HG02870 (cell line): ENCODE data around the gene PRMT5.

Experiments used
- ATAC-seq: cut with Tn5 transposase; IDR thresholded peaks from one replicate; pipeline ENCODE4 v1.9.1; 2021; ENCODE audit warnings: mild to moderate bottlenecking, moderate library complexity; ENCODE audit not compliant: unreplicated experiment

The PRMT5 gene

GRCh38 chr14:22878271-22879246 lies 50.6 kb downstream of the PRMT5 start:
- no peak for ATAC-seq

- no peak for ATAC-seq
Observed at GRCh38 chr14:22877000-22877501, 52.1 kb downstream of the PRMT5 start.

DNA sequence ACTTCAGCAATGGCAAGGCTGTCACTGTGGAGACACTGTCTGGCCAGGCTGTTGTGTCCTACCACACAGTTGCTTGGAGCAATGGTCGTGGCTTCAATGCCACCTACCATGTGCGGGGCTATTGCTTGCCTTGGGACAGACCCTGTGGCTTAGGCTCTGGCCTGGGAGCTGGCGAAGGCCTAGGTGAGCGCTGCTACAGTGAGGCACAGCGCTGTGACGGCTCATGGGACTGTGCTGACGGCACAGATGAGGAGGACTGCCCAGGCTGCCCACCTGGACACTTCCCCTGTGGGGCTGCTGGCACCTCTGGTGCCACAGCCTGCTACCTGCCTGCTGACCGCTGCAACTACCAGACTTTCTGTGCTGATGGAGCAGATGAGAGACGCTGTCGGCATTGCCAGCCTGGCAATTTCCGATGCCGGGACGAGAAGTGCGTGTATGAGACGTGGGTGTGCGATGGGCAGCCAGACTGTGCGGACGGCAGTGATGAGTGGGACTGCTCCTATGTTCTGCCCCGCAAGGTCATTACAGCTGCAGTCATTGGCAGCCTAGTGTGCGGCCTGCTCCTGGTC lies 53.3 kb downstream of the PRMT5 start:
- ATAC-seq = no peak

DNA sequence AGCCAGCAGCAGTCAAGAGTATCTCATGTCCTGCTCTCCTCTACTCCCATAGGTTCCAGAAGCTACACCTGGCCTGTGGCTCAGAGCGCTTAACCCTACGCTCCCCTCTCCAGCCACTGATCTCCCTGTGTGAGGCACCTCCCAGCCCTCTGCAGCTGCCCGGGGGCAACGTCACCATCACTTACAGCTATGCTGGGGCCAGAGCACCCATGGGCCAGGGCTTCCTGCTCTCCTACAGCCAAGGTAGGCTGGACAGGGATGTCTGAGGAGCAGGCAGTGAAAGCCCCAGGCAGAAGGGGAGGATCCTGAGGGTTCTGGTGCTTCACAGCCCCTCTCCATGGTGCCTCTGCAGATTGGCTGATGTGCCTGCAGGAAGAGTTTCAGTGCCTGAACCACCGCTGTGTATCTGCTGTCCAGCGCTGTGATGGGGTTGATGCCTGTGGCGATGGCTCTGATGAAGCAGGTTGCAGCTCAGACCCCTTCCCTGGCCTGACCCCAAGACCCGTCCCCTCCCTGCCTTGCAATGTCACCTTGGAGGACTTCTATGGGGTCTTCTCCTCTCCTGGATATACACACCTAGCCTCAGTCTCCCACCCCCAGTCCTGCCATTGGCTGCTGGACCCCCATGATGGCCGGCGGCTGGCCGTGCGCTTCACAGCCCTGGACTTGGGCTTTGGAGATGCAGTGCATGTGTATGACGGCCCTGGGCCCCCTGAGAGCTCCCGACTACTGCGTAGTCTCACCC lies 54.0 kb downstream of the PRMT5 start:
- ATAC-seq = no peak

DNA sequence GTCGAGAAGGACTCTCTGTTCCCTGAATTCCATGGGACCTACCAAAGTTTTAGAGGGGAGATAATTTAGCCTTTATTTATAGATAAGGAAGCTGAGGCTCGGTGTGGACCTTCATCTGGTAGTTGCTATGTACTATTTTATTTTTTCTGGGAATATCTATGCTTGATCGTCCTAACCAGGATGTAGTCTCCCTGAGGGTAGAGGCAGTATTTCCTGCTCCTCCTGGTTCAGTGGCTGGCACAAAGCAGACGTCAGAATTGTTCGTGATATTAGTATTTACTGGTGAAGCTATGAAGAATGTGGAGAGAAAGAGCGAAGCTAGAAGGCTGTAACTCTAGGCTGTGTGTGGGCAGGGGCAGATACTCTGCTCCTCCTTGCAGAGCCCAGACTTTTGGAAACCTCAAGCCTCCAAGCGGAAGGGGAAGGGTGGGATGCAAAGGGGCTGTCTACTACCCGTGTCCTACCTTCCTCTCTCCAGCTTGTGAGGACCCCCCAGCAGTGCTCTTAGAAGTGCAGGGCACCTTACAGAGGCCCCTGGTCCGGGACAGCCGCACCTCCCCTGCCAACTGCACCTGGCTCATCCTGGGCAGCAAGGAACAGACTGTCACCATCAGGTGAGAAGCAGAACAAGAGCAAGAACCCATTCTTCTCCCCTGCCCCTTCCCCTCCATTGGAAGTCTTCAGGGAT lies 56.2 kb downstream of the PRMT5 start:
- ATAC-seq = no peak

GRCh38 chr14:22872033-22872832 lies 56.9 kb downstream of the PRMT5 start:
- ATAC-seq = peak; percentile 31

GRCh38 chr14:22871224-22872032 lies 57.7 kb downstream of the PRMT5 start, which contains the start of gene LRP10:
Gene LRP10 (plus strand): TSS chr14:22871740. CDS start chr14:22872304, 564 bp downstream.
- peak; percentile 65 for ATAC-seq

DNA sequence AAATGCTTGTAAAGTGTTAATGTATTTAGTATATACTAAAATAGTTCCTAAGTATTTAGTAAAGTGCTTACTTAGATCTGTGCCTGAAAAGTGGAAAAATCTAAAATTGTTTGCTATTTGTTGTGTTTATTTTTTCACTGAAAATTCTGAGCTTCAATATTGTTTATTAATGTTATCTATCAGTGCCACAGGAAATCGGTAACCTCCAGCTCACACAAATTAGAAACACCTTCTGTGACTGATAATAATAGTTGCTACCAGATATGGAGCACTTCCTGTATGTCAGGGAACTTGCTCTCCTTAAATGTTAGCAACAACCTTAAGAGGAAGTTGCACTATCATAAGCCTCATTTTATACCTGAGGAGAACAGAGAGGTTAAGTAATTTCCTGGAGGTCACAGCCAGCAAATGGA lies 58.4 kb downstream of the PRMT5 start:
- ATAC-seq = peak; percentile 44
